Amygdala (tissue), 56 donors: Measurements from ENCODE around the gene TTC9B.

Experiments used
- DNase-seq, 56 donors: peaks; one replicate each; lab custom pipeline; 2025; lab: John Stamatoyannopoulos, UW

Gene TTC9B

GRCh38 chr19:40217027-40217810, 965 bp downstream of the TTC9B start:
- peak in 9 of 56 donors; percentile 8 to 44 (median 24) for DNase-seq

- DNase-seq: no peak
These were observed 1.5 kb downstream of the TTC9B start for GRCh38 chr19:40216777-40217026.

- peak in 1 of 56 donors; percentile 14 for DNase-seq
These were observed 2.0 kb downstream of the TTC9B start for GRCh38 chr19:40216013-40216776.

DNA sequence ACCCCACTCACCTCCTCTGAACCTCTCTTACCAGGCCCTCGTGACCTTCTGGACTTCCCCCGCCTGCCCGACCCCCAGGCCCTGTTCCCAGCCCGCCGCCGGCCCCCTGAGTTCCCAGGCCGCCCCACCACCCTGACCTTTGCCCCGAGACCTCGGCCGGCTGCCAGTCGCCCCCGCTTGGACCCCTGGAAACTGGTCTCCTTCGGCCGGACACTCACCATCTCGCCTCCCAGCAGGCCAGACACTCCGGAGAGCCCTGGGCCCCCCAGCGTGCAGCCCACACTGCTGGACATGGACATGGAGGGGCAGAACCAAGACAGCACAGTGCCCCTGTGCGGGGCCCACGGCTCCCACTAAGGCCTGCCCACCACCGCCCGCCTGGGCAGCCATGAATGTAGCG, 3.2 kb downstream of the TTC9B start:
- no peak for DNase-seq

GRCh38 chr19:40213882-40214570, 4.2 kb downstream of the TTC9B start:
- DNase-seq: no peak

DNA sequence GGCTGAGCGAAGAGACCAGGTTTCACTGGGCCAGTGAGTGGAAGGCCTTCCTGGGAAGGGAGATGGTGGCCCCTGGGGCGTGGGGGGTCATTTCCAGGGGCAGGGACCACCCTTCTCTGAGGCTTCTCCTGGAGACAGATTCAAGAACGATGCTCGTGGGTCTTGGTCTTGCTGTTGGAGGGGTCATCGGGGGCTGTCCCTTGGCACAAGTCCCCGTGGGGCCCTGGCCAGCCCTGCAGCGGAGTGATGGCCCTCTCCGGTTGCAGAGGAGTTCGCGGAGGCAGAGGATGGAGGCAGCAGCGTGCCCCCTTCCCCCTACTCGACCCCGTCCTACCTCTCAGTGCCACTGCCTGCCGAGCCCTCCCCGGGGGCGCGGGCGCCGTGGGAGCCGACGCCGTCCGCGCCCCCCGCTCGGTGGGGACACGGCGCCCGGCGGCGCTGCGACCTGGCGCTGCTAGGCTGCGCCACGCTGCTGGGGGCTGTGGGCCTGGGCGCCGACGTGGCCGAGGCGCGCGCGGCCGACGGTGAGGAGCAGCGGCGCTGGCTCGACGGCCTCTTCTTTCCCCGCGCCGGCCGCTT, 4.8 kb downstream of the TTC9B start:
- no peak for DNase-seq

DNA sequence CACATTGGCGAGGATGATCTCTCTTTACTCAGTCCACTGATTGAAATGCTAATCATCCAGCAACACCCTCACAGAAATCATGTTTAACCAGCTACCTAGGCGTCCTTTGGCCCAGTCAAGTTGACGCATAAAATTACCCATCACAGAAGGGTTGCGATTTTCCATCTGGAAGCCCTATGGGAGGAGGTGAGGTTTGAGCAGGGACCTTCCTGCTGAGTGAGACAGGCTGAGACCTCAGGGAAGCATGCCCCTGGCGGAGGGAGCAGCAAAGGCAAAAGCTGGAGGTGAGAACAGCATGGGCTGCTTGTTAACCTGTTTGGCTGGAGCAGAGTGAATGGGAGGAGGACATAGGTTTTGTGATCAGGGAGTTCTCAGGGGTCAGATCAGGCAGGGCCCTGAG, 7.3 kb downstream of the TTC9B start:
- DNase-seq: no peak

- DNase-seq: no peak
These were observed 9.6 kb downstream of the TTC9B start for GRCh38 chr19:40208602-40209001.

DNA sequence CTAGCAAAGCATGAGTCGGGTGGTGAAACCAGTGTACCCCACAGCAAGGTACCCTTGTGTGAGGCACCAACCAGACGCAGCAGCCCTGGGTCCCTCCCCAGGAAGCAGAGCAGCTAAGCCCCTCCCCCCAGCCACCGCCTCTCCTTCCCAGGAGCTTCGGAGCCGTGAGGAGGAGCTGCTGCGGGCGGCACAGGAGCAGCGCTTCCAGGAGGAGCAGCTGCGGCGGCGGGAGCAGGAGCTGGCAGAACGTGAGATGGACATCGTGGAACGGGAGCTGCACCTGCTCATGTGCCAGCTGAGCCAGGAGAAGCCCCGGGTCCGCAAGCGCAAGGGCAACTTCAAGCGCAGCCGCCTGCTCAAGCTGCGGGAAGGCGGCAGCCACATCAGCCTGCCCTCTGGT, 12.4 kb downstream of the TTC9B start:
- DNase-seq: no peak

GRCh38 chr19:40204381-40204780, 13.8 kb downstream of the TTC9B start:
- DNase-seq: no peak

DNA sequence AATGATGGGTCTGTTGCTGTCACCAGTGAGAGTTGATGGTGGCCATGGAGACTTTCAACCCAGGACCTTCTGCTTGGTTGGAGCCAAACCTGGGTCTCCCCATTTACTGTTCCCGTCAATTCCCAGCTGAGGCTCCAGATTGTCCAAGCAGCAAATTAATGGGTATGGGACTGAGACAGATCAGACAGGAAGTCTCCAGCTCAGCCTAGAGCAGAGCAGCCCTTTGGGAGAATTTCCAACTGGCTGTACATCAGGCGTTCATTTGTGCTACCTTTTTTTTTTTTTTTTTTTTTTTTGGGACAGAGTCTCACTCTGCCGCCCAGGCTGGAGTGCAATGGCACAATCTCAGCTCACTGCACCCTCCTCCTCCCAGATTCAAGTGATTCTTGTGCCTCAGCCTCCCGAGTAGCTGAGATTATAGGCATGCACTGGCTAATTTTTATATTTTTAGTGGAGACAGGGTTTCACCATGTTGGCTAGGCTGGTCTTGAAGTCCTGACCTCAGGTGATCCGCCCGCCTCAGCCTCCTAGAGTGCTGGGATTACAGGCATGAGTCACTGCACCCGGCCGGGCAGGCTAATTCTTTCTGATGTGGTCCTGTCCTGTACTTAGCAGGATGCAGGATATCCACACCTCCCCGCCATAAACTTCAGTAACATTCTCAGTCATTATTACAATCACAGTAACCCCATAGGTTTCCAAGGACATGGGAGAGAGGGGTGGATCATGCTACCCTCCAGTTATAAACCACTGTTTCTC, 17.7 kb downstream of the TTC9B start:
- no peak for DNase-seq

DNA sequence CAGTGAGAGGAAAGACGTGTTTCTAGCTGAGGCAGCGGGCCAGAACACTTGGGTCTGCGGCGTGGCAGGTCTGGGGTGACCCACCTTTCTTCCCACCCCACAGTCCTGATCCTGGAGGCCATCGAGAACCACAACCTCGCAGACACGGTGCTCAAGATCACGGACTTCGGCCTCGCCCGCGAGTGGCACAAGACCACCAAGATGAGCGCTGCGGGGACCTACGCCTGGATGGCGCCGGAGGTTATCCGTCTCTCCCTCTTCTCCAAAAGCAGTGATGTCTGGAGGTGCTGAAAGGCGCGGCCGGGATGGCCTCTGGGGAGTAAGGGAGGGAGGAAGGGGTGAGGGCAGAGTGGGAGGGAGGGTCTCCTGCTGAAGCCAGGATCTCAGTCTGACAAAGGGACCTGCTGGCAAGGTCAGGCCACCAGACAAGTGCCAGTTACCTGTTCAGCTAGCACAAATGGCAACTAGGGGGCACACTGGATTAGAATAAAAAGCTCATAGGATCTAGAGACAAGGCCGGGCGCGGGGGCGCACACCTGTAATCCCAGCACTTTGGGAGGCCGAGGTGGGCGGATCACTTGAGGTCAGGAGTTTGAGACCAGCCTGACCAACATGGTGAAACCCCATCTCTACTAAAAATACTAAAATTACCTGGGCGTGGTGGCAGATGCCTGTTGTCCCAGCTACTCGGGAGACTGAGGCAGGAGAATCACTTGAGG, 19.8 kb downstream of the TTC9B start:
- DNase-seq: no peak

DNA sequence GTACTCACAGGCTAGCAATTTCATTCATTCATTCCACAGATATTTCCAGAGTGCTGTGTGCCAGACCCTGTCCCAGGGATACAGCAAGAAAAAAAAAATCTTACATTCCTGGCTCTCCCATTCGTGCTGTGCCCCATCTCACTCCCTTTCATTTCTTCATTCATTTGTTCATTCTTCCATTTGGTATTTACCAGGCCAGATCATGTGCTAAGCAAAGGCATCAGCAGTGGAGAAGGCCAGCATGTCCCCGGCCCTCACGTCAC, 24.7 kb downstream of the TTC9B start:
- no peak for DNase-seq

- no peak for DNase-seq
These were observed 25.2 kb downstream of the TTC9B start for GRCh38 chr19:40192758-40193586.

DNA sequence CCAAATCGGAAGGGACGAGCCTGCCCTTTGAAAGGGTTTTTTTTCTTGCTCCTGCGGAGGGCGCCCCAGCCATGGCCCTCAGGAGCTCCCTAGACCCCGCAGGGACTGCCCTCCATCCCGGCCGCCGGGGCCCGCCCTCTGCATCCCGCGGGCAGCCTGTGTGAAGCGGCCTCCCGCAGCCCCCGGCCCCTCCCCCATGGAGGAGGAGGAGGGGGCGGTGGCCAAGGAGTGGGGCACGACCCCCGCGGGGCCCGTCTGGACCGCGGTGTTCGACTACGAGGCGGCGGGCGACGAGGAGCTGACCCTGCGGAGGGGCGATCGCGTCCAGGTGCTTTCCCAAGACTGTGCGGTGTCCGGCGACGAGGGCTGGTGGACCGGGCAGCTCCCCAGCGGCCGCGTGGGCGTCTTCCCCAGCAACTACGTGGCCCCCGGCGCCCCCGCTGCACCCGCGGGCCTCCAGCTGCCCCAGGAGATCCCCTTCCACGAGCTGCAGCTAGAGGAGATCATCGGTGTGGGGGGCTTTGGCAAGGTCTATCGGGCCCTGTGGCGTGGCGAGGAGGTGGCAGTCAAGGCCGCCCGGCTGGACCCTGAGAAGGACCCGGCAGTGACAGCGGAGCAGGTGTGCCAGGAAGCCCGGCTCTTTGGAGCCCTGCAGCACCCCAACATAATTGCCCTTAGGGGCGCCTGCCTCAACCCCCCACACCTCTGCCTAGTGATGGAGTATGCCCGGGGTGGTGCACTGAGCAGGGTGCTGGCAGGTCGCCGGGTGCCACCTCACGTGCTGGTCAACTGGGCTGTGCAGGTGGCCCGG, 26.1 kb downstream of the TTC9B start:
- DNase-seq: peak in 6 of 56 donors; percentile 22 to 45 (median 34)

GRCh38 chr19:40190891-40191835, 27.0 kb downstream of the TTC9B start, which contains the start of gene MAP3K10:
TSS of gene MAP3K10 (plus strand) at chr19:40191426. CDS start at chr19:40192032, 606 bp downstream.
- DNase-seq: peak in 53 of 56 donors; percentile 15 to 86 (median 66)

DNA sequence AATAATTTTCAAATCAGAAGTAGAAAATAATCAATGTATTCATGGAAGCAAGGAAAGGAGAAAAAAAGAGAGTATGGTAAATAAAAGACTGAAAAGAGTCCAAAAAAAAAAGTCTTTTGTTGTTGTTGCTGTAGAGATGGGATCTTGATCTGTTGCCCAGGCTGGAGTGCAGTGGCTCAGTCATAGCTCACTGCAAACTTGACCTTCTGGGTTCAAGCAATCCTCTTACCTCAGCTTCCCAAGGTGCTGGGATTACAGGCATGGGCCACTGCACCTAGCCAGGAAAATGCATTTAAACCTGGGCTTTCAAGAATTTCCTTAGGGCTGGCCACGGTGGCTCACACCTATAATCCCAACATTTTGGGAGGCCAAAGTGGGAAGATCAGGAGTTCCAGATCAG, 33.9 kb downstream of the TTC9B start:
- no peak for DNase-seq
